Middle frontal gyrus (tissue), 1 donor: ENCODE measurements around the gene PLXNA2.

ENCODE experiments used
- DNase-seq: peaks from one replicate; pipeline ENCODE4 v3.0.0-alpha.2; 2015; ENCODE audit warnings: low spot score; ENCODE audit errors: extremely low spot score

PLXNA2 gene

DNA sequence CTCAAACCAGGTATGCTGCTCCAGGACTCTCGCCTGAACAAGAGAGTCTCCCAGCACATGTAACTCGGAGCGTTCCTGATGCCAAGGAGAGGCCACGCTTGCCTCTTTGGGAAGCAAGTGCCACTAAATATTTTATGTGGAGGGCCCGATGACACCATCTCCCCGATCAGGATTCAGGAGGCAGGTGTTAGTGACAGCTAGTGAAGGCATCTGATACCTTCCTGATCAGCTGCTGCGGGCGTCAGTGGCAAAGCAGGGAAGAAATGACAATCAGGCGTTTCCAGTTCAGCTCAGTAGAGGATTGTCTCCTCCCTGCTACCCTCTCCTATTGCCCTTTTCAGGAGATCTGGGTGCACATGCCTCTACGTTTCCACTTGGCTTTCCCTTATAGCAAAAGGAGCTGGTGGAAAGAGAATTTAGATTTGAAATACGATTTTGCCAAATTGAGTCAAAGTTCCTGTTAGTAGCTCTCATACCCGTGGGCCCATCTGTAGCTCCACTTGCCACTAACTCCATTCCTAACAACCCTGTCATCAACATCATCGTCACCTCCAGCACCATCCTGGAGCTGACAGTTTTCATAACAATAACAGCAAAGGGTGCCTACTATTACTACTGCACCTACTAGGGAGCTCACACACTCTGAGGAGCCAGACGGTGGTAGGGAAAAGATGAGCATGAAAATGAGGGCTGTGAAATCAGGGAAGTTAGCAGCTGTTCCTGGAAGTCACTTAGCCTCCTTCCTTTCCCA, 21.6 kb downstream of the PLXNA2 start:
- no peak for DNase-seq

- no peak for DNase-seq
These were observed 22.9 kb downstream of the PLXNA2 start for GRCh38 chr1:208221291-208221622.

DNA sequence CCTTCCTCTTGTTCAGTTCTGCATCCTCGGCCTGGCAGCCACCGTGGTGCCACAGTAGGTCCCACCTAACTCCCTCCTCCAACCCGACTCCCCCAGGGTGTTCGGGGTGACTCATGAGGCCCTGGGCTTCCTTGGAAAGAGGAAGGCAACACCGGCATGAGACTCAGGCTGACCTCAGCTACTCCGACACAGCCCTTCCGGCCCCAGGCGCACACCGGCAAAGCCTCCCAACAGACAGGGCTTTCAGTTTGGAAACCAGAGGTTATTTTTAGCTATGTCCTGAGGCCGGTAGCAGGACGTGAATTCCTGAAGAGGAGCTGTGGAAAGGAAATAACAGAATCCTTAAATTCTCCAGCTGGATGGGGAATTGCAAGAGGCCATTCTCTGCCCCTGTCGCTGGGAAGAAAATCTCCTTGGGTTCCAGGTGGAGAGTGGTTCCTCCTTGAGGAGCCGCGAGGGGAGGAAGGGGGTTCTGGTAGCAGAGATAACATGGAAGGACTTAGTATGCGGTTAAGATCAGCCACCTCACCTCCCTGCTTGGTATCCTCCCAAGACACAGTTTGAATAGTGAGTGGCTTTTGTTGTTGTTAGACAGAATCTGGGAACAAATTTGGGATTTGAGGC, 24.4 kb downstream of the PLXNA2 start:
- DNase-seq, result no peak

DNA sequence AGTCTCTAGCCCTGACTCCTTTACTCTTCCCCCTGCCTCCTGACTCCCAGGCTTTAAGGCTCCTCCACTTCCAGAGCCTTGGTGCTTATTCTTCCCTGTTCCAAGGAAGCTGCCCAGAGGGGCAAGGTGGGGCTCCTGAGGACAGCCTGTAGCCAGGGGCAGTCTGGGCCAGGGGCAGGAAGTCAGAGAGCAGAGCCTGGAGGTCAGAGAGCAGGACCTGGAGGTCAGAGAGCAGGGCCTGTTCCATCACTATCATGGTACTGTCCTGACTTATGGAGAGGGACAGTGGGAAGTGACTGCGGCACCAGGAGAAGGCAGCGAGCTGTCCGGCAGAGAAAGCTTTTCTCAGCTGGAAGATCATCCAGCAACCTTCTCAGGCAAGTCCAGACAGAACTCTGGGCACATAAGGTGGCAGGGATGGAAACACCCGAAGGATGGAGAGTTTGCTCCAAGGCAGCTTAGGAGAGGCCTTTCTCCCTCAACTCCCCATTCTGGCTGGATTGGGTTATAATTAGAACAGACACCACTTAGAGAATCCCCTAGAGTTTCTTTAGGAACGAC, 25.0 kb downstream of the PLXNA2 start:
- no peak for DNase-seq

GRCh38 chr1:208218237-208219097, 25.7 kb downstream of the PLXNA2 start:
- DNase-seq, result no peak

- DNase-seq, result no peak
These were observed 26.4 kb downstream of the PLXNA2 start for GRCh38 chr1:208217781-208218180.

DNA sequence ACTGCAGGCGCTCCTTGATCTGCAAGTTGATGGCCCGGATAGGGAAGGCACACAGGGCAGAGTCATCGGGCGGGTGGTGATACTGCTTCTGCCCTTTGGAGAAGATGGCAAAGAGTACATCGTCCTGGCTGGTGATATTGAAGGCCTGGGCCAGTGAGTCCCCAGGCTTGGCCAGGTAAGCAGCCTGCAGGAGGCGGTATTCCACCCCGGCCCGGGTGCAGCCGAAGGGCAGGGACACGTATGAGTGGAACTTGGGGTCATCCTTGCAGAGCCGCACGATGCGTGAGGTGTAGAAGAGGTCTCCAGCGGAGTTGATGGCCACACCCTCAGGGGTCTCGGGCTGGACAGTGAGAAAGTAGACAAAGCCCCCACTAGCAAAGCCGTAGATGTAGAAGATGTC, 27.4 kb downstream of the PLXNA2 start:
- no peak for DNase-seq

GRCh38 chr1:208216062-208216461, 28.1 kb downstream of the PLXNA2 start:
- DNase-seq, result no peak

DNA sequence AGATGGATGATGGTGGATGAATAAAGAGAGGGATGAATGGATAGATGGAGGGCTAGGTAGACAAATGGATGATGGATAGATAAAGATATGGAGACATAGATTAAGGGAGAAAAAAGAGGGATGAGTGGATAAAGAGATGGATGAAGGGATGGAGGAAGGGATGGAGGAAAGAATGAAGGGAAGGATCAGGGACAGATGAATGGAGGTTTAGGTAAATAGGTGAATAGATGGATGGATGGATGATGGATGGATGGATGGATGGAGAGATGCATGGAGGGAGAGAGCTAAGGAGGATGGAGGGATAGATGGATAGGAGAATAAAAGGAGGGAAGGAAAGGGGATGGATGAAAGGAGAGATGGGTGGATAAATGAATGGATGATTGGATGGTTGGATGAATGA, 28.8 kb downstream of the PLXNA2 start:
- no peak for DNase-seq

DNA sequence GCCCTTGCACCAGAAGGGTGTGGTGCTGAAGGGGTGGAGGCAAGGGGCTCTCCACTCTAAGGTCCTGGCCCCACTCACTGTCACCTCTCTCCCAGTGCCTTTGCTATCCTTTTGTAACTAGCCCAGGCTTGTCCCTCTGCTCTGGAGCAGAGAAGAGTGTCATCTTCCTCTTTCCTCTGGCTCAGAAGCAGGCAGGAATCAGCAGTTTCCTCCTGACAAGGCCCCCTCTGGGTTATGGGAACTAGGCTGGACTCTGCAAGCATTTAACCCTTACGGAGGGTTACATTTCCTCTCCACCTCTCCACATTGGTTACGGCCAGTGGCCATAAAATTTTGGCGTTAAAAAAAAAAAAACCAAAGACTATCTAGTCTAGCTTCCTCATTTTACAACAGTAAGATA, 30.4 kb downstream of the PLXNA2 start:
- no peak for DNase-seq

- no peak for DNase-seq
These were observed 31.3 kb downstream of the PLXNA2 start for GRCh38 chr1:208212893-208213292.

GRCh38 chr1:208211921-208212843, 32.0 kb downstream of the PLXNA2 start:
- DNase-seq, result no peak

- DNase-seq, result no peak
These were observed 34.1 kb downstream of the PLXNA2 start for GRCh38 chr1:208209896-208210589.

DNA sequence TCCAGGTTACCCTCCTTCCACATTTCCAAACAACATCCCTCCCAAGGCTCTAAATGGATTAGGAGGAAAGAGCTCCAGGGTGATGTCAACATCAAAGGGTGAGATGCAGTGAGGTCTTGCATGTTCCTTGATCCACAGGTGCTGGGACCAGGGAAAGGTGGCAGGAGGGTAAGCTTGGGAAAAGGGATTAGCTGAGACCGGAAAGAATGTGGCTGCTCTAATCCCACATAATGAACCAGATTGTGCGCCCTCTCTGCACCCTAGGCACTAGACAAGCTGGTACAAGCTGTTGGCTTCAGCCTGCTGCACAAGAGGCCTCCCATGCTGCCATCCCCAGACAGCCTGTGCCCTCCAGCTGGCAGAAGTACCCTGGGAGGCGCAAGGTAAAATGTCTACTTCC, 34.9 kb downstream of the PLXNA2 start:
- no peak for DNase-seq

DNA sequence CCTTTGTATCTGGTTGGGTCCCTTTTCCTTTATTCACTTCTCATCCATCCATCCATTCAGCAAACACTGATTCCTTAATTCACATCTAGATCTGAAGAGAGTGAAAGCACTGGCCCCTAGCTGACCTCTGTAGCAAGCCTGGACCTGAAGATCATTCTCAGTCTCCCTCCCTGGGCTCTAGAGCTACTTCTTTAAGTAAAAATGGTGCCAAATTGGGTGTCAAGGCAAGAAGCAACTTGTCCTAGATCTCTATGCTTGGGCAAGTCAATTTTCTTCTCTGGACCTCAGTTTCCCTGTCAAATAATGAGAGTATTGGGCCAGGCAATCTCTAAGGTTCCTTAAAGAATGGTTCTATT, 36.1 kb downstream of the PLXNA2 start:
- no peak for DNase-seq

DNA sequence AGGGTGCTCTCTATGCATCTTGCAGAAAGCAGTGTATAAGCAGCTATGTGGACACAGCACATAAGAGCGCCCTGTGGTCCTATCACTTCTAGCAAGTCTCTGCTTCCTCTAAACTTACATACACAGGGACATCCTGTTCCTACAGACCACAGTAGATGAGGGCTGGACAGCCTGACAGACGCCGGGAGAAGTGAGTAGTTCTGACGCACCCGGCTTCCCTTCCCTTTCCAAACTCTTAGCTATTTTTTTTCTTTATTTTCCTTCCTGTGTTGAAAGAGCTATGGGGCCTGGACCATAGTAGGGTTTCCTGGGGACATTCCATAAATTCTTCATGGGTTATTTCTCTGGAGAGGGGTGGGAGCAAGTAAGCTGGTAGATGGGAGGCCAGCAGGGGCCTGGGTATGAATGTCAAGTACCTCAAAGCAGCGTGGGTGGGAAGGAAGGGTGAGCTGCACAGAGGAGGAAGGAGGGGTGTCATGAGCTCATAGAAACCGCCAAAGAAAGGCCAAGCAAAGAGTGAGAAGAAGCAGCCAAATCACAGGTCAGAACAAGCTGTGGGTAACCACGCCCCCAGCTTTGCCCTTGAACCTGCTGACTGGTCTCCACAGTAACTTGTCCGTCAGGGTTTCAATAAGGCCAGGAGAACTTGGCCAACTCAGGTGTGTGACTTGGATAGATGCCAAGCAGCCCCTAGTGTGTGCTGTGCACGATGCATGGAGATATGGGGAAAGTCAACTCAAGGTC, 36.6 kb downstream of the PLXNA2 start:
- no peak for DNase-seq

DNA sequence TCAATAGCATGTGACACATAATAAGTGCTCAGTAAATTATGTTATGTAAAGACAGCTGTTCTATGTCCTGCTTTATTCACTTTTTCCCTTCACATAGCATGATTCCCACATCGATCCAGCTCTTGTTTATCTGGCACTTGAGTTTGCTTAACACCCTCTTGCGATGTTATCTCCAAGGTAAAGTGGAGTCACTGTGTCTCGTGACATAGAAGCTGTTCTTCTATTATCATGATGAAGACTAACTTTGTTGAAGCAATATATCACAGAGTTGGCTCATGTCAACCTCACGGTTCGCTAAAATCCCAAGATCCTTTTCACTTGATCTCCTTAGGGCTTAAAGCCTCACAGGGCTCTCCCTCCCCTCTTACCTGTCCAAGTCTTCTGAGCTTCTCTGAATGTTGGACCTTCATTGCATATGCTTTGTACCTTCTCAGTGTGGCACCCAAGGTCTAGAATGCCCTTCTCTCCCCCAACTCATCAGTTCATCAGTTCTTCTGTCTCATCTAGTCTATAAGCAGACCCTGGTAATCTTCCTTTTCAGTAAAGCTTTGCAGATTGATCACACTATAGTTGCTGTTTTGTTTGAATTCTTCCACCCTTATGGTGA, 38.0 kb downstream of the PLXNA2 start:
- DNase-seq, result no peak

- no peak for DNase-seq
These were observed 38.8 kb downstream of the PLXNA2 start for GRCh38 chr1:208205216-208206013.

DNA sequence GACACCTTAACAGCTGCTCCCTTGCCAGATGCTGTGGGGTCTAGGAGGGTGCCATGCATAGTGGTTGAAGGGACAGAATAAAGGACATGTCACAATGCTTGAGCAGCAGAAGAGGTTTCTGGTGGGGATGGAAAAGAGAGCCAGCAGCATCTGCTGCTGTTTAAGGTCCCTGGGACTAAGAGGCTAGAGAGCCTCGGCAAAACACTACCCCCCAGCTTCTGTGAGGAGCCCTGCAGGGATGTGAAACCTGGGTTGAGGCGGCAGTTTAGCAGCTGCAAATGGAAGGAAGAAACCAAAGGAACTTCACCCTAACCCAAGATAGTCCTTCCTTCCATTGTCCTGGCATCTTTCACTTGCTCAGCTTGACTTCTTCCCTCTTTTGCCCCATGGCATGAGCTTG, 39.4 kb downstream of the PLXNA2 start:
- DNase-seq, result no peak
